Left hindlimb (tissue), 1 donor: ENCODE data around the gene RNF215.
"Not testable (repeated sequence)": the region's sequence is repeated elsewhere in the genome, so short reads cannot be mapped to it uniquely, and the experiment has no call there.

Experiments used
- DNase-seq: peaks from one replicate; pipeline ENCODE4 v3.0.0-alpha.2; 2018

The RNF215 gene

GRCh38 chr22:30420347-30421125 is 33.3 kb upstream of the RNF215 start:
- DNase-seq: no peak

- DNase-seq: no peak
These were observed 29.6 kb upstream of the RNF215 start for GRCh38 chr22:30416837-30417236.

- no peak for DNase-seq
These were observed 29.2 kb upstream of the RNF215 start for GRCh38 chr22:30416403-30416802.

- no peak for DNase-seq
These were observed 27.4 kb upstream of the RNF215 start for GRCh38 chr22:30414525-30415047.

- DNase-seq: no peak
These were observed 26.7 kb upstream of the RNF215 start for GRCh38 chr22:30413745-30414524.

GRCh38 chr22:30413001-30413400 is 25.8 kb upstream of the RNF215 start:
- no peak for DNase-seq

- no peak for DNase-seq
These were observed 24.6 kb upstream of the RNF215 start for GRCh38 chr22:30411780-30412179.

GRCh38 chr22:30408388-30409102 is 21.3 kb upstream of the RNF215 start:
- DNase-seq: no peak

GRCh38 chr22:30406400-30406799 is 19.2 kb upstream of the RNF215 start:
- no peak for DNase-seq

GRCh38 chr22:30405731-30406130 is 18.5 kb upstream of the RNF215 start:
- no peak for DNase-seq

GRCh38 chr22:30404307-30404706 is 17.1 kb upstream of the RNF215 start:
- no peak for DNase-seq

- not testable (repeated sequence) for DNase-seq
These were observed 15.5 kb upstream of the RNF215 start for GRCh38 chr22:30402766-30403104.

GRCh38 chr22:30402028-30402765 is 15.0 kb upstream of the RNF215 start:
- DNase-seq: no peak

- not testable (repeated sequence) for DNase-seq
These were observed 13.8 kb upstream of the RNF215 start for GRCh38 chr22:30401024-30401423.

GRCh38 chr22:30400159-30400558 is 12.9 kb upstream of the RNF215 start:
- no peak for DNase-seq

GRCh38 chr22:30399718-30400117 is 12.5 kb upstream of the RNF215 start:
- no peak for DNase-seq

- DNase-seq: no peak
These were observed 11.8 kb upstream of the RNF215 start for GRCh38 chr22:30398685-30399680.

GRCh38 chr22:30397656-30398635 is 10.7 kb upstream of the RNF215 start:
- DNase-seq: no peak

- peak; percentile 74 for DNase-seq
These were observed 9.9 kb upstream of the RNF215 start, which contains the start of gene SEC14L2 for GRCh38 chr22:30396871-30397655. SEC14L2 (plus strand) TSS chr22:30397018; CDS start chr22:30397117, 99 bp downstream.
